ENCODE measurements around the gene RFPL3.
"Not testable (repeated sequence)": the region's sequence is repeated elsewhere in the genome, so short reads cannot be mapped to it uniquely, and the experiment has no call there.

The RFPL3 gene

GRCh38 chr22:32353840-32354239 lies 3.8 kb upstream of the RFPL3 start:
- DNase-seq (ENCODE audit: low read depth): no peak

- no peak for DNase-seq (ENCODE audit: low read depth)
Observed at GRCh38 chr22:32354360-32355351, 3.0 kb upstream of the RFPL3 start.

GRCh38 chr22:32355760-32356159 lies 1.9 kb upstream of the RFPL3 start:
- no peak for DNase-seq (ENCODE audit: low read depth)

DNA sequence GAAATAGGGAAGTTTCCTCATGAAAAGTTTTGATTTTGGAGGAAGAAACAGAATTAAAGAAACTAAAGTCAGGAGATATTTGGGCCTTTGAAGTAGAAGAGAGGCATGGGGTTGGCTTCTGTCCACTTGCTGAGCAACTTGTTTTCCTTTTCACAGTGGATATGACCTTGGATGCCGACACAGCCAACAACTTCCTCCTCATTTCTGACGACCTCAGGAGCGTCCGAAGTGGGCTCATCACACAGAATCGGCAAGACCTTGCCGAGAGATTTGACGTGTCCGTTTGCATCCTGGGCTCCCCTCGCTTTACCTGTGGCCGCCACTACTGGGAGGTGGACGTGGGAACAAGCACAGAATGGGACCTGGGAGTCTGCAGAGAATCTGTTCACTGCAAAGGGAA lies 2.4 kb downstream of the RFPL3 start:
- DNase-seq (ENCODE audit: low read depth): not testable (repeated sequence)

DNA sequence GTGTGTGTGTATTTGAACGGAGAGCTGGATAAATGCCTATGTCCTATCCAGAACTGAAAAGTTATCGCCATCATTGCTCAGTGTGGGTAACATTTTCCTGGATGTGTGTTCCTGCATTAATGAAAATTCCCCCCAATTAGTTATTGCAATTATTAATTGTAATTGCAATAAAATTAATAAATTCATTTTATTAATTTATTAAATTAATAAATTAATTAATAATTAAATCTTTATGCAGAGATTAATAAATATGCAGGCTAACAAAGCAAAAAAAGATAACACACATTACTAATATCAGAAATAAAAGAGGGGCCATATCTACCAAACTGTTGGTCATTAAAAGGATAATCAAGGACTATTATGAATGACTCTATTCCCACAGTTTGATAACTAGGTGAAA lies 3.6 kb downstream of the RFPL3 start:
- no peak for DNase-seq (ENCODE audit: low read depth)

GRCh38 chr22:32364210-32364609 lies 6.5 kb downstream of the RFPL3 start:
- DNase-seq (ENCODE audit: low read depth): no peak

DNA sequence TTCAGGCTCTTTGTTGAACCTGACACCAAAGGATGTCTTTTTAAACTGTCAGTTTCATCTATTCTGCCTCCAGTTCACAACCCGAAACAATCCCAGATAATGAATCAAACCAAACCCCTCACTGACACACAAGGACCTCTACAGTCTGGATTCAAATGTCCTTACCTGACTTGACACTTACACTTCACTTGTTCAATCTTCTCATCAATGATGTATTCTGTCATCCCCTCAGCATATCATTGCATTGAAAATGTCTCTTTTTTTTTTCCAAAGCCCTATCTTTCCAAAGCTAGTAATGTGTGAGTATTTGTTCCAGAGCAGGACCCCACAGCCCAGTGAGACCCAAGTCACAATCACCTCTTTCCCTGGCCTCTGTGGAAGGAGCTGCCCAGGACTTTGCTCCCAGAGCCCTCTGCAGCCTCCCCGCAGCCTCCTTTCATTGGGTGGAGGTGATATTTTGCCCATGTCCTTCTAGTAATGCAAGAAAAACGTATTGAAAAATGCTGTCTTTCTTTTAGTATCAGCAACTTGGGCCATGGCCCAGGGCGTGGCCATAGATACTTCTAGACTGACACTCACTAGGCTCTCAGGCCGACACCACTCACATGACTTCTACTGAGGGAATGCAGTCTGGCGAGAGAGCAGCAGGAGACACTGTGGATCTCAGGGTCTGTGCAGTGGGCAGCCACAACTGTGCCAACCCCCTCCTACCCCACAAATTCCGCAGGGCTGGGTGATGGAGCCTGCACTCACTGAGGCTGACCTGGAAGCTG lies 18.2 kb downstream of the RFPL3 start:
- DNase-seq (ENCODE audit: low read depth): no peak

- no peak for DNase-seq (ENCODE audit: low read depth)
Observed at GRCh38 chr22:32376681-32377080, 19.0 kb downstream of the RFPL3 start.

DNA sequence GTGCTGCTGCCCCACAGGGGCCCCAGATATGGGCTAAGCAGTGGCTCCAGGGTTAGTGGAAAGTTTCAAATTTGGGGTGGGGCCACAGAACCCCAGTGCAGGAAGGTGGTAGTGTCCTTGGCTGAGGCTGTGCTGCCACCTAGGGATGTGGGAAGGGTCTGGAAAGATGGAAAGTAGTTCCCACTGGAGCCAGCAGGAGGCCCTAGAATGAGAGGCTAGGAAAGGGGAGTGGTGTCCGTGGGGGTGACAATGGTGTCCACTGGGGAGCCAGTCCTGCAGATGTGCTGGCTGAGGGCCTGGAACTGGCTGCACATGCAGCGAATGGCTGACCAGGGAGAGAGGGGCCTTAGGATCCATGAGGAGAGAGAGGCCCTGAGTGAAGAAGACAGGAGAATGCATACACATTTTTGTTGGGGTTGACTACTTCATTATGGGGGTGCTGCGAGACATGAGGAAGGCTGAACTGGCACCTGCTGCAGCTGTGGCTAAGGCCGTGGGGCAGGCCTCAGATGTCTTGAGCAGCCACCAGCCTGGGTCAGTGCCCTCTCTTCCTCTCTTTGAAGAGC lies 21.1 kb downstream of the RFPL3 start:
- no peak for DNase-seq (ENCODE audit: low read depth)

- no peak for DNase-seq (ENCODE audit: low read depth)
Observed at GRCh38 chr22:32380991-32381390, 23.3 kb downstream of the RFPL3 start.

- DNase-seq (ENCODE audit: low read depth): no peak
Observed at GRCh38 chr22:32385681-32386080, 28.0 kb downstream of the RFPL3 start.

DNA sequence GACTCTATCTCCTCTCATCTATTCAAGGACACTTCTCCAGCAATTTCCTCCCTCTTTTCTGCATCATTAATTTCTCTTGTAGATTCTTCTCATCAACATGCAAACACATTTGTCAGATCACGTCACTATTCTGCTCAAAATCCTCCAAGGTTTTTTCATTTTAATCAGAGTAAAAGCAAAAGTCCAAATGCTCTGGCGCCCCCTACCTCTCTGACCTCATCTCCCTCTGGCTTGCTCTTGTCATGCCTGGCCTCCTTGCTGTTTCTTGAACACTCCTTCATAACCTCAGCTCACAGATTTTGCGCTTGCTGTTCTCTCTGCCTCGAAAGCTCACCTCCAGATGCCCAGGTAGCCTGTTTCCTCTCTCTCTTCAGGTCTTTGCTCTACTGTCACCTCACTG lies 32.0 kb downstream of the RFPL3 start:
- no peak for DNase-seq (ENCODE audit: low read depth)

- no peak for DNase-seq (ENCODE audit: low read depth)
Observed at GRCh38 chr22:32395107-32395506, 37.4 kb downstream of the RFPL3 start.

DNA sequence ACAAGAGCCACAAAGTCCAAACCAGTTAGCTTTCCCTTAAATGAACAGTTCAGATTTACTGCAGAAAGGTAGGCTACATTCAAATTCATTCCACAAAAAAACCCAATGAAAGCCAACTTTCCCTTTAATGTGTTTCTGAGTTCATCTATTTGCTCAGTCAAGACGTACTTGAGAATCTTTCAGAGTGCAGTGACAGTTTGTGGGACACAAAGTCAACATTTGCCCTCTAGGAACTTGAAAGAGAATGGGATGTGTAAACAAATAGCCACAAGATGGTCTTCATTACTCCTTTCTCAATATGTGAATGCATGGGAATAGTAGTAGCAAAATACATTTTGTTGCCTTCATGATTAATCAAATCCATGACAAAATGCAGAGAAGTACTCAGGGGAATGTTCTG lies 38.6 kb downstream of the RFPL3 start:
- DNase-seq (ENCODE audit: low read depth): no peak

DNA sequence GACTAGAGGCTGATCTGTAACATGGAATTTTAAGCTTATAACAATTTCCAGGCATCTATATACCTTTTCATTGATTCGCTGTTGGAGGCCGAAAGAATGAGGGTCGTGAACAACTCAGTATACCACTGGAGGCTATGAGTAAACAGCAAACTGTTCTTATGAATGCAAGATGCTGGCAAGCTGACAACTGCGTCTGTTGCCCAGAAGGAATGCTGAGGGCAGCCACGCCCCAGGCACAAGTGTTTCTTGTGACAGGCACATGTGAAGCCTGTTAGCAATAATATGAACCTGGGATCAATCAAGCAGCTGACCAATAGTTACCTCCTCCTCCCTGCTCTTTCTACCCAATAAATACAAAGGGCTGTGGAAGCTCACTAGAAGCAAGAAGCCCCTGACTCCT lies 39.1 kb downstream of the RFPL3 start:
- no peak for DNase-seq (ENCODE audit: low read depth)

GRCh38 chr22:32401486-32401885 lies 43.8 kb downstream of the RFPL3 start:
- DNase-seq (ENCODE audit: low read depth): no peak

- DNase-seq (ENCODE audit: low read depth): no peak
Observed at GRCh38 chr22:32404021-32404420, 46.4 kb downstream of the RFPL3 start.

- DNase-seq (ENCODE audit: low read depth): no peak
Observed at GRCh38 chr22:32407312-32407711, 49.6 kb downstream of the RFPL3 start.

GRCh38 chr22:32407936-32408335 lies 50.3 kb downstream of the RFPL3 start:
- no peak for DNase-seq (ENCODE audit: low read depth)

DNA sequence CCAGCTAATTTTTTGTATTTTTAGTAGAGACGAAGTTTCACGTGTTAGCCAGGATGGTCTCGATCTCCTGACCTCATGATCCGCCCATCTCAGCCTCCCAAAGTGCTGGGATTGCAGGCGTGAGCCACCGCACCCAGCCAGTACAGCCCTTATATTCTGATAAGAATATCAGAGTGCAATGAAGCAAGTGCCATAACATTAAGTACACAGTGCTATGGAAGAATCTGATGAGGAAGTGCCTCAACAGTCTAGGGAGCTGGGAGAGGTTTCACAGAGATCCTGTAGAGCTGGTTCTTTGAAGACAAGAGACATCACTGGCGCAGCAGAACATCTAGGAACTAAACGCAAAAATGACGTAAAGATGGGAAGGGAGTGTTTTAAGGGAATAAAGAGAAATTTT lies 52.3 kb downstream of the RFPL3 start:
- DNase-seq (ENCODE audit: low read depth): no peak

GRCh38 chr22:32410459-32410858 lies 52.8 kb downstream of the RFPL3 start:
- DNase-seq (ENCODE audit: low read depth): no peak
